ENCODE data around the gene CAV1. TPM values are rescaled to one million over a fixed set of nuclear protein-coding genes. Genes with fewer than 3 reads are reported as not detected.

The CAV1 gene
- total RNA-seq, 3 donors from 2014 or later (not counting 1 experiment from before 2014, with no cell fraction given), result not detected

DNA sequence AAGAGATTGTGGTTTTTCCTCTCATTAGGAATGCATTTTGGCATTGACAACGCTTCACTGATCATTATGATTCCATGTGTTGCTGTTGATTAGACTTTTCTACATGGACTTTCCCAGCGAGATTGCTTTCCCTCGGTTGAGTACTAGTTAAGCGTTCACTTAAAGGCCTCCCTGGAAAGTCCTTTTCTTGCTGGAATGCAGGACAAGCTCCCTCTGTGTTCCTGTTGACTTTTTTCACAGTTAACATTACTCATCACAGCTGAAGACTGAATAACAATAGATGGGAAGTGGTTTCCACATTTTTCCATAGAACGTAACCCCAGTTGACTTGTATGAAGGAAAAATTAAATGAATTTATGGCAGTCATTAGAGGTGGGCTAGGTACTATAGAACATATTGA is 2.6 kb upstream of the CAV1 start:
- DNase-seq, result no peak
- Mint-ChIP-seq H3K4me3 (no peak overlapping the region), H3K27me3 (ENCODE audit: low read depth in 2 of 2) (peaks cover 46 to 61% of the 10 kb centered on the region in 2 donors), H3K27ac (no peak overlapping the region), H3K36me3 (no peaks in the 10 kb centered on the region), H3K9me3 (no peaks in the 10 kb centered on the region), H3K4me1 (peaks cover 14 to 25% of the 10 kb centered on the region in 2 donors)
- Histone ChIP-seq H3K27me3 (ENCODE audit: control insufficient read depth, insufficient read depth, low read length) (peaks cover 39% of the 10 kb centered on the region), H3K4me1 (ENCODE audit: control insufficient read depth, insufficient read depth, low read length) (peaks cover 25% of the 10 kb centered on the region), H3K4me3 (ENCODE audit: low read length) (no peak overlapping the region), H3K9me3 (ENCODE audit: control insufficient read depth, insufficient read depth, low read length) (no peaks in the 10 kb centered on the region), H3K27ac (ENCODE audit: low read length) (no peak overlapping the region), H3K36me3 (ENCODE audit: control insufficient read depth, insufficient read depth, low read length) (no peaks in the 10 kb centered on the region)
- TF ChIP-seq, protein P1, sequence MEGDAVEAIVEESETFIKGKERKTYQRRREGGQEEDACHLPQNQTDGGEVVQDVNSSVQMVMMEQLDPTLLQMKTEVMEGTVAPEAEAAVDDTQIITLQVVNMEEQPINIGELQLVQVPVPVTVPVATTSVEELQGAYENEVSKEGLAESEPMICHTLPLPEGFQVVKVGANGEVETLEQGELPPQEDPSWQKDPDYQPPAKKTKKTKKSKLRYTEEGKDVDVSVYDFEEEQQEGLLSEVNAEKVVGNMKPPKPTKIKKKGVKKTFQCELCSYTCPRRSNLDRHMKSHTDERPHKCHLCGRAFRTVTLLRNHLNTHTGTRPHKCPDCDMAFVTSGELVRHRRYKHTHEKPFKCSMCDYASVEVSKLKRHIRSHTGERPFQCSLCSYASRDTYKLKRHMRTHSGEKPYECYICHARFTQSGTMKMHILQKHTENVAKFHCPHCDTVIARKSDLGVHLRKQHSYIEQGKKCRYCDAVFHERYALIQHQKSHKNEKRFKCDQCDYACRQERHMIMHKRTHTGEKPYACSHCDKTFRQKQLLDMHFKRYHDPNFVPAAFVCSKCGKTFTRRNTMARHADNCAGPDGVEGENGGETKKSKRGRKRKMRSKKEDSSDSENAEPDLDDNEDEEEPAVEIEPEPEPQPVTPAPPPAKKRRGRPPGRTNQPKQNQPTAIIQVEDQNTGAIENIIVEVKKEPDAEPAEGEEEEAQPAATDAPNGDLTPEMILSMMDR (IDR thresholded peaks at IDR 0.05), result no peak
- ATAC-seq, result no peak
- WGBS (ENCODE audit: insufficient coverage), result 88% methylated on average over 5 of the region's 5 CpGs
- intact Hi-C loops (cut with micrococcal nuclease), result no loop called here

DNA sequence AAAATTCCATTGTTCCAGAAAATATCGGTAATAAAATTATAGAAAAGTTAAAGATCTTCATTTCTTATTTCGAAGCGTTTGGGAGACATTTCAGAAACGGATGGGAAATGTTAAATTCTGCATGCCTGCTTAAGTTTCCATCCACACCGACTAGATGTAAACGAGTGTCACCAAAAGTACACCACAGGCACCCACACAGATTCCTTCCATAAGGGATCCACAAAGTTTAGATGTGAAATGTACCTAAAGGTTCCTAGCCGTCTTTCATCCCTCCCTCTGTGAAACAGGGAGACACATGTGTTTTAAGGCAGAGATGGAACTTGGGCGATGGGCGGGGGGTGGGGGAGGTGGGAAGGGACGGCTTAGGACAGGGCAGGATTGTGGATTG is 621 bp upstream of the CAV1 start:
- Histone ChIP-seq H3K4me1 (ENCODE audit: control insufficient read depth, insufficient read depth, low read length) (peaks cover 25% of the 10 kb centered on the region), H3K27ac (ENCODE audit: low read length) (no peak overlapping the region), H3K36me3 (ENCODE audit: control insufficient read depth, insufficient read depth, low read length) (no peaks in the 10 kb centered on the region), H3K9me3 (ENCODE audit: control insufficient read depth, insufficient read depth, low read length) (no peaks in the 10 kb centered on the region), H3K4me3 (ENCODE audit: low read length) (no peak overlapping the region), H3K27me3 (ENCODE audit: control insufficient read depth, insufficient read depth, low read length) (peaks cover 46% of the 10 kb centered on the region)
- DNase-seq (no peak), ATAC-seq (no peak)
- Mint-ChIP-seq H3K36me3 (no peaks in the 10 kb centered on the region), H3K27ac (no peak overlapping the region), H3K27me3 (ENCODE audit: low read depth in 2 of 2) (peaks cover 55 to 73% of the 10 kb centered on the region in 2 donors), H3K9me3 (no peaks in the 10 kb centered on the region), H3K4me1 (peaks cover 14 to 25% of the 10 kb centered on the region in 2 donors), H3K4me3 (peak overlapping the region; percentile 17)
- TF ChIP-seq, protein P1 (IDR thresholded peaks at IDR 0.05), result no peak
- 48% methylated on average over 7 of the region's 10 CpGs for WGBS (ENCODE audit: insufficient coverage)
- intact Hi-C loops (cut with micrococcal nuclease), result no loop called here

DNA sequence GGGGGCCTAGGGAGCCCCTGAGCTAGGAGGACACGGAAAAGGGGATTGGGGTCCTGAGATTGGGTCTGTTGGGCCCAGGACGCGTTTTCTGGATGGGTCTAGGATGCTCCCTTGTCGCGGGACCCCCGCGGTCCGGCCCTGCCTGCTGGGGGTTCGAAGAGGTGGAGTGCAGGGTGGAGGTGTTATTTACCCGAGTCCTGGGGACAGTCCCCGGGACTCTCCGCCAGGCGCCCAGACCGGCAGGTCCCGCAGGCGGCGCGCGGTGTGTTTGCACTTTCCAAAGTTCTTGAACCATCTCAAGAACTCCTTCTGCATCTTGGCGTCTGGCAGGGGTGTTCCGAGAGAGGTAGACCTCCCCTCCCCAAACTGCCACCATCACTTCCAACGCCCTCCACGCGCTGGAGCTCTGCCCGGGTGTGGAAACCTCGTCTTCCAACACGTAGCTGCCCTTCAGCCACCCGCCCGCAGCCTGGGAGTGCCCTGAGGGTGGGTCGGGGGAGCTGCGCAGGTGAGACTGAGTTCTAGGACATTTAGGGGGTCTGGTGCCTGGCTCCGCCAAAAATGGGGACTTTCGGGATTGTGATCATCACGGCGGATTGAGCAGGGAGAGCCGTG is 569 bp downstream of the CAV1 start:
- Mint-ChIP-seq H3K36me3 (no peaks in the 10 kb centered on the region), H3K27me3 (ENCODE audit: low read depth in 2 of 2) (peaks cover 55 to 73% of the 10 kb centered on the region in 2 donors)
- TF ChIP-seq, protein P1 (IDR thresholded peaks at IDR 0.05), result no peak

More for the DNA sequence above, 569 bp downstream of the CAV1 start:
- WGBS (ENCODE audit: insufficient coverage), result 1% methylated on average over 36 of the region's 36 CpGs
- Histone ChIP-seq H3K27me3 (ENCODE audit: control insufficient read depth, insufficient read depth, low read length) (peaks cover 46% of the 10 kb centered on the region), H3K4me3 (ENCODE audit: low read length) (peak overlapping the region; percentile 45), H3K27ac (ENCODE audit: low read length) (no peak overlapping the region), H3K36me3 (ENCODE audit: control insufficient read depth, insufficient read depth, low read length) (no peaks in the 10 kb centered on the region), H3K9me3 (ENCODE audit: control insufficient read depth, insufficient read depth, low read length) (no peaks in the 10 kb centered on the region), H3K4me1 (ENCODE audit: control insufficient read depth, insufficient read depth, low read length) (peaks cover 25% of the 10 kb centered on the region)
- H3K4me1 Mint-ChIP-seq, result peaks cover 14 to 25% of the 10 kb centered on the region in 2 donors
- intact Hi-C loops (cut with micrococcal nuclease), result no loop called here
- H3K9me3 Mint-ChIP-seq, result no peaks in the 10 kb centered on the region
- peak overlapping the region; percentile 8 to 71 for H3K27ac Mint-ChIP-seq
- H3K4me3 Mint-ChIP-seq, result peak overlapping the region; percentile 85
- peak; percentile 58 to 64 (median 58) for ATAC-seq
- DNase-seq, result peak; percentile 31 to 58

All from natural killer cell (primary cell).